Mesodermal cell (in vitro differentiated cells): Measurements from ENCODE around the gene ARSG.

Experiments used
- H3K27ac ChIP-seq: 2 replicates; pipeline ENCODE4 v1.7.0; 2013; ENCODE audit warnings: mild to moderate bottlenecking, low read depth, low read length, moderate library complexity; ENCODE audit not compliant: severe bottlenecking
- H3K36me3 ChIP-seq: 2 replicates; pipeline ENCODE4 v1.7.1; 2013; ENCODE audit warnings: mild to moderate bottlenecking, low read length, moderate library complexity; ENCODE audit not compliant: control insufficient read depth, insufficient read depth
- H3K4me1 ChIP-seq: one replicate; pipeline ENCODE4 v1.7.1; 2013; ENCODE audit warnings: mild to moderate bottlenecking, low read length; ENCODE audit not compliant: insufficient read depth, control insufficient read depth, poor library complexity, severe bottlenecking
- H3K4me3 ChIP-seq: 2 replicates; pipeline ENCODE4 v1.7.0; 2013; ENCODE audit warnings: low read length, control low read depth, mild to moderate bottlenecking; ENCODE audit not compliant: insufficient read depth, poor library complexity, severe bottlenecking; ENCODE audit errors: extremely low read depth
- H3K9me3 ChIP-seq: 2 replicates; pipeline ENCODE4 v1.7.1; 2013; ENCODE audit warnings: mild to moderate bottlenecking, low read length, moderate library complexity; ENCODE audit not compliant: control insufficient read depth
- WGBS, 2 experiments: methylation state at CpG; one replicate each; pipeline ENCODE4 v1.1.5; 2013; ENCODE audit warnings: missing lambda C conversion rate in 2 of 2; ENCODE audit not compliant: insufficient coverage in 2 of 2; 5-methylcytosine and 5-hydroxymethylcytosine counted together

ARSG gene

DNA sequence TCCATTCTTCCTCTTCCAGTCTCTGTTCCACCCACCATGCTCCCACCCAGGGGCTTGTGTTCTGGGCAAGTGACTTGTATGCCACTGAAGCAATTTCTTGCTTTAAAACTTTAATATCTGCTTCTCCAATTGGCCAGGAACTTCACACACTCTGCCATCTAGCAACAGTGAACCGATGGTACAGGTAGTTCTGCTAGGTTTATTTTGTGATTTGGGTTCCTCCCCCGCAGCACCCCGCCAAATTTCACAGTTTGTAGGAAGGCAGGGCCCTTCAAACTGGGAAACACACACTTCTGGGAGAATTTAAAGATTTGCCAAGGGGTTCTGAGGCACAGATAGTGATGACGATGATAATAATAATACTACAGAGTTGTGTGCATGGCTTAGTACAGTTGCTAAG, 3.3 kb downstream of the ARSG start:
- Histone ChIP-seq H3K4me3 (no peak overlapping the region), H3K27ac (no peak overlapping the region), H3K9me3 (no peaks in the 10 kb centered on the region), H3K4me1 (peaks cover 3% of the 10 kb centered on the region), H3K36me3 (no peaks in the 10 kb centered on the region)
- WGBS, 2 experiments: 97 to 100% methylated on average over 3 of the region's 4 CpGs

DNA sequence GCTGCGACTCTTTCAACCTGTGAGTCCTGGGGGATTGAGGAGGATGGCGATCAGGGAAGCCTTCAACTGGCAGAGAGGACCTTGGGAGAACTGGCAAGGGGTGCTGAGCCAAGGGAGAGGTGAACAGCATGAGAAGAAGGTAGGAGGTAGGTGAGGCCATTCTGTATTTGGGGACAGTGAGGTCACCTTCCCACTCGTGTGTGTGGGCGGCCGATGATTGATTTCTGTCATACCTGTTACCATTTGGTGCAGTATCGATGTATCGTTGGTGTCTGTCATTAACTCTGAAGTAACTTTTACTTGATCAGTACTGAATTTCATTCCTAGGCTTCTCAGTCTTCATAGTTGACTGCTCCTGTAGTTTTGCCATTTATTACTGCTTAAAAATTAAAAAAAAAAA, 3.8 kb downstream of the ARSG start:
- Histone ChIP-seq H3K27ac (no peak overlapping the region), H3K4me3 (no peak overlapping the region), H3K4me1 (peaks cover 3% of the 10 kb centered on the region), H3K9me3 (no peaks in the 10 kb centered on the region), H3K36me3 (no peaks in the 10 kb centered on the region)
- WGBS, 2 experiments: 82 to 89% methylated on average over 2 to 7 of the region's 7 CpGs

DNA sequence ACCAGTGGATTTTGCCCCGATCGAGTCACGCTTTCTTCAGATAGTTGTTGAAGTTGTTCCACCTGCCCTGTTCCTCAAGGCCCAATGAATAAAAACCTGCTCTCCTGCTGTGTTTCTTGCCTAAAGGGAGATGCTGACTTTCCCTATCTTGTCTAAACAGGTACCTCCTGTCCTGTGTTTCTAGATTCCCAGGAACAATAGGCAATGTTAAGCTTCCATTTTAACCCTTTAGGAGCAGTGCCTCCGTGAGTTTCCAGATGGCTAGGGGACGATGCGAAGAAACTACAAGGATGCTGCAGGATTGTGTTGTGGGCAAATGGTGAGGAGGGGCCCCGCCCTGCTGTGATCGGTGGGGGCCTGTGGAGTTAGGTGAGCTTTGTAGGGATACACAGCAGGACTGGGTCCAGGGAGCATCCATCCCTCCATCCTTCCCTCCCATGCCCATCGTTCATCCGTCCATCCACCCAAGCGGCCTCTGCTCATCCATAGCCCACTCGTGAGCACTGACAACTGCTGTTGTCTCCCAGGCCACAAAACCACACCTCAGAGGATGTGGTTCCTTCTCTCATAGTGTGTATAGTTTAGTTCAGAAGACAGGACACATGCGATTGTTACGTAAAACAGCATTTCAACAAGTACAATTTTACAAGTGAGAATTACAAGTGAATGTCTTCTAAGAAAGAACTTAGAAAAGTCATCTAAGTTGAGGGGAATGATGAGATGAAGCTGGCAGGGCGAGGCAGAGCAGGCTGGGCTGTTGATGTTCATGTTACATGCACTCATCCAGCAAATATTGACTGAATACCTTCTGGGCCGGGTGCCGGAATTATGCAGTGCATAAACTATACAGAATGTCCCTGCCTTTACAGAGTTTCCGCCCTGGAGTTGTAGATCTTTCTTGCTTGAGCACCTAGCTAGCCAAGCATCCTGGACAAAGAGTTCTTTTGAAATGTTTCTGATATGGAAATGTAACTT, 5.2 kb downstream of the ARSG start:
- H3K36me3 ChIP-seq: no peaks in the 10 kb centered on the region
- H3K4me3 ChIP-seq: no peak overlapping the region
- WGBS, 2 experiments: 85 to 94% methylated on average over 6 to 11 of the region's 18 CpGs
- no peaks in the 10 kb centered on the region for H3K9me3 ChIP-seq
- no peak overlapping the region for H3K27ac ChIP-seq
- peaks cover 3% of the 10 kb centered on the region for H3K4me1 ChIP-seq

DNA sequence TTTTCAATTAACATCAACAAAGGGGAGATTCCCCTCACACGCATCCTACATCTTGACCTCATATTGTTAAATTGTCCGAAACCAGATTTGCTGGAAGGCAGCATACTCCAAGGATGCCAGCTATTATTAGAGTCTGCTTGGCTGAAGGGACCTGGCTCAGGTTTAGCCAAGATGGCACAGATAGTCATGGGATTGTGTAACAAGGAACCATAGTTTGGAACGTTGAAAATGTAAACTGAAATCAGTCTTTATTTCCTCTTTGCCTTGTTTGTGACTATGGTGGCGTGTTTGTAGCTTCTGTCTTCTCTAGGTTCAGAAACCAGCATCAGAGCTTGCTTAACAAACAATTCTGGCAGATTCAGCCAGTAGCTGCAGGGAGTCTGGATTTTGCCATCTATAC, 5.9 kb downstream of the ARSG start:
- WGBS, 2 experiments: 100% methylated on average over 1 to 4 of the region's 4 CpGs
- no peaks in the 10 kb centered on the region for H3K9me3 ChIP-seq

DNA sequence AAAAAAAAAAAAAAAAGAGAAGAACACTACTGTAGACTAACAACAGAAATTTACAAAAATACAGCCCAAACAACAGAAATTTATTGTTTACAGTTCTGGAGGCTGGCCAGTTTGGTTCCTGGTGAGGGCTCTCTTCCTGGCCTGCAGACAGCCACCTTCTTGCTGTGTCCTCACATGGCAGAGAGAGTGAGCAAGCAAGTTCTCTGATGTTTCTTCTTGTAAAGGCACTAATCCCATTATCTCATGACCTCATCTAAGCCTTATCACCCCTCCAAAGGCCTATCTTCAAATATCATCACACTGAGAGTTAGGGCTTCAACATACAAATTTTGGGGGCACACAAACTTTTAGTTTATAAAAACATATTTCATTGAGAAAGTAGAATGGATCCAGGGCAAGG, 7.3 kb downstream of the ARSG start:
- Histone ChIP-seq H3K4me3 (no peak overlapping the region), H3K4me1 (no peaks in the 10 kb centered on the region), H3K27ac (no peak overlapping the region), H3K36me3 (no peaks in the 10 kb centered on the region), H3K9me3 (no peaks in the 10 kb centered on the region)

More for the DNA sequence above, 5.9 kb downstream of the ARSG start:
- Histone ChIP-seq H3K36me3 (no peaks in the 10 kb centered on the region), H3K4me3 (no peak overlapping the region), H3K4me1 (peaks cover 1% of the 10 kb centered on the region), H3K27ac (no peak overlapping the region)

DNA sequence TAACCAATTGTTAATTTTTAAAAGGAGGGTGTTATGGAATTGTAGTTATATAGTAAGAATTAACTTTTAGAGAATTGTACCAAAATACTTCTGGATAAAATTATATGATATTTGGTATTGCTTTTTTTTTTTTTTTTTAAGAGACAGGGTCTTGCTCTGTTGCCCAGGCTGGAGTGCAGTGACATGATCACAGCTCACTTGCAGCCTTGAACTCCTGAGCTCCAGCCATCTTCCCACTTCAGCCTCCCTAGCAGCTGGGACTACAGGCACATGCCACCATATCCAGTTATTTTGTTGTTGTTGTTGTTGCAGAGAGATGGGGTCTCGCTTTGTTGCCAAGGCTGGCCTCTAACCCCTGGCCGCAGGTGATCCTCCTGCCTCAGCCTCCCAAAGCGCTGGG, 8.5 kb downstream of the ARSG start:
- Histone ChIP-seq H3K27ac (no peak overlapping the region), H3K4me3 (no peak overlapping the region), H3K9me3 (no peaks in the 10 kb centered on the region), H3K36me3 (no peaks in the 10 kb centered on the region), H3K4me1 (no peaks in the 10 kb centered on the region)
- 83 to 100% methylated on average over 2 to 3 of the region's 3 CpGs for WGBS, 2 experiments

DNA sequence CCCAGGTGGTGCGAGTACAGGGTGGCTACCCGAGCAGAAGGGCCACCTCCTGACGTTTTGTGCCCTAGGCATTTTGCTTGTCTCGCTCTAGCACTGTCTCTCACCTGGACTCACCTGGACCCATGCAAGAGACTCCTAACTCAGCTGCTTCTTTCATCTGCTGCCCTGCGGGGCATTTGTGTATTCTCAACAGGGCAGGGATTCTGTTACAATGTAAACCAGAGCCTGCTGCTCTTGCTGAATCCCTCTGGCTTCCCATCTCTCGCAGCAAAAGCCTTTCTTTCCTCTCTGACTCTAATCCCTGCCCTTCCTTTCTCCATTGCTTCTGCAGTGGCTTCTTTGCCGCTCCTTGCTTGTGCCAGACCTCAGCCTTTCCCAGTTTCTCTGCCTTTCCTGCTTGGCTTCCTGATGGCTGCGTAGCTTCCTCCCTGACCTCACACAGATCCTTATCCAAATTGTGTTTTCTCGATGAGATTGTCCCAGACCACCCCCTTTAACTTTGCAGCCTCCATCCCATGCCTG, 10.2 kb downstream of the ARSG start:
- Histone ChIP-seq H3K27ac (no peak overlapping the region), H3K9me3 (no peaks in the 10 kb centered on the region), H3K36me3 (no peaks in the 10 kb centered on the region), H3K4me3 (no peak overlapping the region), H3K4me1 (no peaks in the 10 kb centered on the region)
- 66 to 78% methylated on average over 9 of the region's 9 CpGs for WGBS, 2 experiments

DNA sequence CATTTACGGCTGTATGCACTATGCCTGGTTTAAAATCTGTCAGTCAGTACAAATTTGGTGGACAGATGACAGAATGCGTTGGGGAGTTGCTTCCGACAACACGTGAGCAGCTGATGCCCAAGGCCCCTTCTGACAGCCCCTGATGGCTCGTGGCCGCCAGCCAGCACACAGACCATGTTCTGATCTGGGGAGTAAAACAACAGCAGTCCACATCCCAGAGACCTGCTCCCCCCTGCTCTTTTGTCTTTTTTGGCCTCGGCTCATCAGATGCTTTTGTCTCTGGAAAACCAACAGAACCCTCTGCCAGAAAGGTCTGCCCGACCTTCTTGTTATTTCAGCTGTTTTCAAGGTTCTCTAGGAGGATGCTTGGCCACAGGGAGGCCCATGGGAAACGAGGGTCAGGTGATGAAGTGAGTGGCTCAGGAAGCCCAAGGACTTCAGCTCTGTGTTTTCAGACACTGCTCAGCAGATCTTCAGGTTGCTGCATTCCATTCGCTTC, 10.8 kb downstream of the ARSG start:
- 74 to 77% methylated on average over 9 to 10 of the region's 10 CpGs for WGBS, 2 experiments
- Histone ChIP-seq H3K4me3 (no peak overlapping the region), H3K9me3 (no peaks in the 10 kb centered on the region), H3K27ac (no peak overlapping the region), H3K36me3 (no peaks in the 10 kb centered on the region), H3K4me1 (no peaks in the 10 kb centered on the region)

DNA sequence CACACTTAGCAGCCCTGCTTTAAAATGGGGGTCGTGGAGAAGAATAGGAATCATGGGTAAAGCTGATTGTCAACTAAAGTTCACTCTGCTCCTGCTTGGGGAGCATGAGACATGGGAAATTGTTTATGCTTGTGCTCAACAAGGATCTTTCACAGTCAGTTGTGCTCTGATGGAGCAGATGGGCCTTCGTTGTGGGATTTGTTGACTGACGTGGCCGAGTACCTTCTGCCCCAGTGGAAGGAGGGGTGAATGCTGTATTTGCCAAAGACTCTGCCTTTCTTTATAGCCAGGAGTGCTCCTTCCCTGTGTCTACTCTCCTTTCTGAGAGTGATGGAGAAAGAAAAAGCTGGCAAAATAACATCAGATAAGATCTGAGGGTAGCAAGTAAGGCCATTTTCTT, 11.4 kb downstream of the ARSG start:
- Histone ChIP-seq H3K4me3 (no peak overlapping the region), H3K4me1 (no peaks in the 10 kb centered on the region), H3K27ac (no peak overlapping the region), H3K36me3 (no peaks in the 10 kb centered on the region), H3K9me3 (no peaks in the 10 kb centered on the region)
- 62 to 84% methylated on average over 3 to 4 of the region's 4 CpGs for WGBS, 2 experiments

DNA sequence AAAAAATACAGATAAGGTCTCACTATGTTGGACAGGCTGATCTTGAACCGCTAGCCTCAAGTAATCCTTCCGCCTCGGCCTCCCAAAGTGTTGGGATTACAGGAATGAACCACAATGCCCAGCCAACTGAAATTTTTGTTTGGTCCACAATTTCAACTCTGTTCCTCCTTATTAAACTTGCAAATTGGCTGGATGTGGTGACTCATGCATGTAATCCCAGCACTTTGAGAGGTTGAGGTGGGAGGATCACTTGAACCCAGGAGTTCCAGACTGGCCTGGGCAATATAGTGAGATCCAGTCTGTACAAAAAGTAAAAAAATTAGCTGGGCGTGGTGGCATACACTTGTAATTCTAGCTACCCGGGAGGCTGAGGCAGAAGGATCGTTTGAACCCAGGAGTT, 13.4 kb downstream of the ARSG start:
- no peaks in the 10 kb centered on the region for H3K36me3 ChIP-seq
- H3K4me3 ChIP-seq: no peak overlapping the region
- no peaks in the 10 kb centered on the region for H3K4me1 ChIP-seq
- no peak overlapping the region for H3K27ac ChIP-seq
- H3K9me3 ChIP-seq: no peaks in the 10 kb centered on the region
- 94 to 97% methylated on average over 4 to 6 of the region's 6 CpGs for WGBS, 2 experiments

DNA sequence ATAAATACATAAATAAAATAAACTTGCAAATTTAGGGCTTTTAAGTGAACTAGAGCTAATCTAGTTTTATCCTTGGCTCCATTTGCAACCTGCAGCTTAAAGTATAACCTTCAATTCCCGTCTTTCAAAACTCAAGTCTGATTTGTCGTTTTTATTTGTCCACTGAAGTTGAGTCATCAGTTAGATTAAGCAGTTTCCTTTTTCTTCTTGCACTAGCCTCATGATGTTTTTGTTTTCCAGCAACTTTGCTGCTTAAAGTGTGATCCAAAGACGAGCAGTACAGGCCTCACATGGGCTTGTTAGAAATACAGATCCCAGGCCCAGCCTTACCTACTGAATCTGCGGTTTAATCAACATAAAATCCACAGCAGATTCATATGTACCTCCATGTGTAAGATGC, 13.8 kb downstream of the ARSG start:
- no peak overlapping the region for H3K4me3 ChIP-seq
- no peaks in the 10 kb centered on the region for H3K4me1 ChIP-seq
- no peaks in the 10 kb centered on the region for H3K9me3 ChIP-seq
- 82 to 95% methylated on average over 3 of the region's 4 CpGs for WGBS, 2 experiments
- no peaks in the 10 kb centered on the region for H3K36me3 ChIP-seq
- H3K27ac ChIP-seq: no peak overlapping the region
